ENCODE data around the gene XPO6. TPM values are rescaled to one million over a fixed set of nuclear protein-coding genes. Genes with fewer than 3 reads are reported as not detected.

XPO6 gene
- polyA plus RNA-seq, 1 experiment: 207 TPM

DNA sequence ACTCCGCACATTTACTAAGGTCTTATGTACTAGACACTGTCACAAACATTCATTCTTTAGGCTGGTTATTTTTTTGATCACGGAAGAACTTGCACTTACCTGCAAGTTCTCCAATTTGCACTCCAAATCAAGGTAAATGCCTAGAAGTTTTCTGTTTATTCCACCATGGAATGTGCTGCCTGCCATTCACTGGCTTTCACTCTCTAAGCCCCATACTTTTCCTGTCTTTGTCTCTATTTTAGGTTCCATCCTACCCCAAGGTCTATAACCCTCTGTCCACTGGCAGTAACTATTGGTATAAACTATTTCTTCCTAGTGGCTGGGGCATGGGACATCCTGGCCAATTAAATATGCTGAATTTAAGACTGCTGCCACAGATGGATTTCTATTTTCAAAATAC lies 15.9 kb downstream of the XPO6 start:
- ChIA-PET CTCF (no interaction called here), POLR2A (no interaction called here)
- TF ChIP-seq, protein P1, sequence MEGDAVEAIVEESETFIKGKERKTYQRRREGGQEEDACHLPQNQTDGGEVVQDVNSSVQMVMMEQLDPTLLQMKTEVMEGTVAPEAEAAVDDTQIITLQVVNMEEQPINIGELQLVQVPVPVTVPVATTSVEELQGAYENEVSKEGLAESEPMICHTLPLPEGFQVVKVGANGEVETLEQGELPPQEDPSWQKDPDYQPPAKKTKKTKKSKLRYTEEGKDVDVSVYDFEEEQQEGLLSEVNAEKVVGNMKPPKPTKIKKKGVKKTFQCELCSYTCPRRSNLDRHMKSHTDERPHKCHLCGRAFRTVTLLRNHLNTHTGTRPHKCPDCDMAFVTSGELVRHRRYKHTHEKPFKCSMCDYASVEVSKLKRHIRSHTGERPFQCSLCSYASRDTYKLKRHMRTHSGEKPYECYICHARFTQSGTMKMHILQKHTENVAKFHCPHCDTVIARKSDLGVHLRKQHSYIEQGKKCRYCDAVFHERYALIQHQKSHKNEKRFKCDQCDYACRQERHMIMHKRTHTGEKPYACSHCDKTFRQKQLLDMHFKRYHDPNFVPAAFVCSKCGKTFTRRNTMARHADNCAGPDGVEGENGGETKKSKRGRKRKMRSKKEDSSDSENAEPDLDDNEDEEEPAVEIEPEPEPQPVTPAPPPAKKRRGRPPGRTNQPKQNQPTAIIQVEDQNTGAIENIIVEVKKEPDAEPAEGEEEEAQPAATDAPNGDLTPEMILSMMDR (IDR thresholded peaks at IDR 0.05; ENCODE audit: low read depth, low read length): no peak
- no peak for DNase-seq (ENCODE audit: low read depth, low spot score)
- Histone ChIP-seq H3K27me3 (ENCODE audit: control insufficient read depth, insufficient read depth, low read length) (no peaks in the 10 kb centered on the region), H3K27ac (ENCODE audit: low read depth, low read length) (no peak overlapping the region), H3K4me3 (ENCODE audit: low read depth, low read length) (no peak overlapping the region), H3K9me3 (ENCODE audit: control insufficient read depth, insufficient read depth, low read length) (no peaks in the 10 kb centered on the region)

DNA sequence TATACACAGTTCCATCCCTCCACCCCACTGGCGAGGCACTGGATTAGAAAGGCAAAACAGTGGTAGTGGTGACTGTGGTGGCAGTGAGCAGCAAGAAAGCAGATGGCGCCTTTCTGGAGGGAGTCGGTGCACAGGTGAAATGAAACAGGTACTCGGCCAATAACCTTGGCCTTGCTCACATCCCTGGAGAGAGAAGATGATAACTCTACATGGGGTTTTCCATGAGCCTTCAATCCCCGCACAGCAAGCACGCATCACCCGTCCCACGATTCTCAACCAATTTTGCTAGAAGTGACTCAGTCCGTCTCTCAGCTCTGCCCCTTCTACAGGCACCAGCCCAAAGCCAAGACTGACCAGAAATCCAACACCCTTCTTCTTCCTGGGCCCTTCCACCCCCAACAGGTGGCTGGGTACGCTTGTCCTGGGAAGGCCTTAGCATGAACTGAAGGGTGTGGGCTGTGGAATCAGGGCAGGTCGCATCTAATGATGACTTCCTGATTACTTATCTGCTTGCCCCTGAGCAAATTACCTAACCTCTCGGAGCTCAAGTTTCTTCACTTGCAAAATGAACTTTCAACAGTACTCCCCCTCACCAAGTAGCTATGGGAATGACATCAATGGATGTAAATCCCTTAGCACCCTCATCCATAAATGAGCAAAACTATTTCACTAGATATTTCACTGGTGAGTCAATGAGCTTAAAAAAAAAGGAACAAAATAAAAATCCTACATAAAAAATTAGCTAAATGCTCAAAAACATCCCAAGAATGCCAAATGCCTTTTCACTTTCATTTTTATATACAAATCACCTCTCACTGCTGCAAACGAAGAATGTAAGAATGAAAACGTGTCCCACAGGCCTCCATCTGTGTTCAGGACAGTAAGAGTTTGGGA lies 18.0 kb downstream of the XPO6 start:
- POLR2A ChIA-PET: interaction anchor here (1.4 kb wide), 2 partner anchors 12 to 17 kb away, joined by 7 to 29 read pairs; partner anchors contain the start of gene XPO6
- CTCF ChIA-PET: no interaction called here
- peak overlapping the region; percentile 97 for H3K27ac ChIP-seq (ENCODE audit: low read depth, low read length)
- peak overlapping the region; percentile 15 for H3K4me3 ChIP-seq (ENCODE audit: low read depth, low read length)
- peak; percentile 90 for DNase-seq (ENCODE audit: low read depth, low spot score)
- no peaks in the 10 kb centered on the region for H3K27me3 ChIP-seq (ENCODE audit: control insufficient read depth, insufficient read depth, low read length)
- TF ChIP-seq, protein P1 (IDR thresholded peaks at IDR 0.05; ENCODE audit: low read depth, low read length): no peak
- no peaks in the 10 kb centered on the region for H3K9me3 ChIP-seq (ENCODE audit: control insufficient read depth, insufficient read depth, low read length)

GRCh38 chr16:28192806-28193529 lies 18.8 kb downstream of the XPO6 start:
- Histone ChIP-seq H3K27ac (ENCODE audit: low read depth, low read length) (peak overlapping the region; percentile 97), H3K4me3 (ENCODE audit: low read depth, low read length) (no peak overlapping the region), H3K9me3 (ENCODE audit: control insufficient read depth, insufficient read depth, low read length) (no peaks in the 10 kb centered on the region), H3K27me3 (ENCODE audit: control insufficient read depth, insufficient read depth, low read length) (no peaks in the 10 kb centered on the region)
- ChIA-PET POLR2A (interaction anchor here (1.4 kb wide), 2 partner anchors 12 to 18 kb away, joined by 7 to 29 read pairs; partner anchors contain the start of gene XPO6), CTCF (no interaction called here)
- no peak for DNase-seq (ENCODE audit: low read depth, low spot score)
- TF ChIP-seq, protein P1 (IDR thresholded peaks at IDR 0.05; ENCODE audit: low read depth, low read length): no peak

- H3K27me3 ChIP-seq (ENCODE audit: control insufficient read depth, insufficient read depth, low read length): no peaks in the 10 kb centered on the region
- no peaks in the 10 kb centered on the region for H3K9me3 ChIP-seq (ENCODE audit: control insufficient read depth, insufficient read depth, low read length)
- no peak for DNase-seq (ENCODE audit: low read depth, low spot score)
- CTCF ChIA-PET: interaction anchor here (0.8 kb wide), 1 partner anchor 8 kb away, joined by 6 read pairs; no protein-coding TSS in a partner anchor
- TF ChIP-seq, protein P1 (IDR thresholded peaks at IDR 0.05; ENCODE audit: low read depth, low read length): no peak
- no peak overlapping the region for H3K27ac ChIP-seq (ENCODE audit: low read depth, low read length)
- POLR2A ChIA-PET: no interaction called here
- H3K4me3 ChIP-seq (ENCODE audit: low read depth, low read length): no peak overlapping the region
Measured at GRCh38 chr16:28191364-28191960, 20.3 kb downstream of the XPO6 start.
